Subcutaneous abdominal adipose tissue (tissue), 5 donors: Measurements from ENCODE around the gene TTC28.

Experiments used
- H3K27ac ChIP-seq: one replicate; pipeline ENCODE4 v1.7.0; 2013; ENCODE audit warnings: low read depth, mild to moderate bottlenecking, inconsistent platforms, low read length, moderate library complexity
- H3K27me3 ChIP-seq, 5 donors: one replicate each; pipeline ENCODE4 v1.7.0; 2013; ENCODE audit warnings: low read length in 5 of 5, inconsistent platforms in 1 of 5; ENCODE audit not compliant: control insufficient read depth in 5 of 5, insufficient read depth in 4 of 5
- H3K36me3 ChIP-seq, 5 donors: one replicate each; pipeline ENCODE4 v1.7.0; 2013; ENCODE audit warnings: low read length in 5 of 5; ENCODE audit not compliant: control insufficient read depth in 5 of 5, insufficient read depth in 5 of 5
- H3K4me1 ChIP-seq, 5 donors: one replicate each; pipeline ENCODE4 v1.7.0; 2013; ENCODE audit warnings: low read length in 5 of 5, mild to moderate bottlenecking in 3 of 5, moderate library complexity in 1 of 5; ENCODE audit not compliant: control insufficient read depth in 5 of 5, insufficient read depth in 5 of 5
- H3K4me3 ChIP-seq, 5 donors: one replicate each; pipeline ENCODE4 v1.7.0; 2013; ENCODE audit warnings: low read length in 5 of 5, low read depth in 1 of 5
- H3K9ac ChIP-seq, 5 donors: one replicate each; pipeline ENCODE4 v1.7.0; 2013; ENCODE audit warnings: low read length in 5 of 5, mild to moderate bottlenecking in 4 of 5, moderate library complexity in 3 of 5
- H3K9me3 ChIP-seq, 5 donors: one replicate each; pipeline ENCODE4 v1.7.0; 2013; ENCODE audit warnings: low read length in 5 of 5; ENCODE audit not compliant: control insufficient read depth in 5 of 5
- donor health status: healthy.
- donor health status: healthy.
- donor health status: healthy.
- donor health status: healthy.
- donor health status: healthy.

The TTC28 gene

DNA sequence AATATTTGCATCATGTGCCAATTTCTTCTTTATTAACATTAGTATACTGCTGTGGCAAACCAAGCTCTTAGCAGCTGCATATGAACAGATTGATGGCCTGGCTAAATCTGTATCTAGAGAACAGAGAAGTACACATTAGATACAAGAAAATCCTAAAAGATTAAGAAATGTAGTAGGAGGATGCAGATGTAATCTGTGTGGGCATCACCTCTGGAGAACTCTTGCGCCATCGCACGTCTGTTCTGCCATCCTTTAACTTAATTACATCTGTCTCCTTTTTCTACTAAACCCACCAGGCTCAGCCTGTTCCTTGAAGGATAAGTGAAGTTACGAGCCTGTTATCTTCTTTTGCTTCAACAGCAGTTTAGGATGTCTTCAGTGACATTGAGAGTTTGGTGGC lies 564.2 kb downstream of the TTC28 start:
- Histone ChIP-seq H3K27ac (no peak overlapping the region), H3K9me3 (no peaks in the 10 kb centered on the region), H3K27me3 (no peaks in the 10 kb centered on the region), H3K4me1 (peaks cover 5 to 38% (median 25%) of the 10 kb centered on the region in 5 donors), H3K9ac (no peak overlapping the region), H3K36me3 (no peaks in the 10 kb centered on the region), H3K4me3 (no peak overlapping the region)

DNA sequence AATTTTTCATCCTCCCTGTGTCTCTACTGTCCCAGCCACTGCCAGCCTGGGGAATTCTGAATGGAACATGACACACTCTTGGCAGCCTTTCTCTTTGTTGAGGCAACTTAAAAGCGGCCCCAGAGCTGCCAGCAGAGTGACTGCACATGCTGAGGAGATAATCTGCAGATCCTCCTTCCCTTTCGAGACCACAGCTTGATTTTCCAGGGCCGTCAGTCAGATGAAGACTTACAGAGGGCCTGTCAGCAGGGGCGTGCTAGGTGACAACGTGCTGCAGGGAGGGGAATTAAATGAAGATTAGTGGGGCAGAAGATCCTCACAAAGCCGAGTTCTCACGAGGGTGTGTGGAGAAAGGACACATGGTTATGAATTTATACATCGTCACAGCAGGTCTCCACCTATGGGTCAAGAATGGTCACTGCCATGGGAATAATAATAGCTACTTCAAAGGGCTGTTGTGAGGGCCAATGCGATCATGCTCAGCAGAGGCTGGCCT lies 567.0 kb downstream of the TTC28 start:
- Histone ChIP-seq H3K9ac (no peak overlapping the region), H3K4me1 (peaks cover 5 to 22% (median 17%) of the 10 kb centered on the region in 5 donors), H3K4me3 (peak overlapping the region in 3 of 5 donors; percentile 36 to 50 (median 37)), H3K27ac (peak overlapping the region; percentile 41), H3K27me3 (no peaks in the 10 kb centered on the region), H3K9me3 (no peaks in the 10 kb centered on the region), H3K36me3 (peaks cover 0 to 6% (median 5%) of the 10 kb centered on the region in 5 donors)

DNA sequence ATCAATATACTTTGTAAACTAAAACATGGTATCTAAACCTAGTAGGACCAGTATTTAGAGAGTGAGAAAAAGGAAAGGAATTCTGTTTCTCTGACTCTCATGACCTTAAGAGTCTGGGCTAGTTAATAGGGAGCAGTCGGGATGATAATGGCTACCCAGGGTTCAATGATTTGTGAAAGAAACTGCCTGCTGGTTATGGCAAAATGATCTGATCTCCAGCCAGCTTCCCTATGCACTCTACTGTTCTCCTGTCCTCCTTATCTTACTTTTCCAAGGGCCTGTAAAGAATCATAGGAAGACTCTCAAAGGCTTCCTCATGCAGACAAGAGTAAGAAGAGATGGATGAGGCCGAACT lies 567.5 kb downstream of the TTC28 start:
- Histone ChIP-seq H3K27me3 (no peaks in the 10 kb centered on the region), H3K9ac (no peak overlapping the region), H3K4me3 (no peak overlapping the region), H3K36me3 (peaks cover 0 to 10% (median 10%) of the 10 kb centered on the region in 5 donors), H3K9me3 (no peaks in the 10 kb centered on the region), H3K4me1 (peaks cover 5 to 22% (median 17%) of the 10 kb centered on the region in 5 donors), H3K27ac (peak overlapping the region; percentile 9)

DNA sequence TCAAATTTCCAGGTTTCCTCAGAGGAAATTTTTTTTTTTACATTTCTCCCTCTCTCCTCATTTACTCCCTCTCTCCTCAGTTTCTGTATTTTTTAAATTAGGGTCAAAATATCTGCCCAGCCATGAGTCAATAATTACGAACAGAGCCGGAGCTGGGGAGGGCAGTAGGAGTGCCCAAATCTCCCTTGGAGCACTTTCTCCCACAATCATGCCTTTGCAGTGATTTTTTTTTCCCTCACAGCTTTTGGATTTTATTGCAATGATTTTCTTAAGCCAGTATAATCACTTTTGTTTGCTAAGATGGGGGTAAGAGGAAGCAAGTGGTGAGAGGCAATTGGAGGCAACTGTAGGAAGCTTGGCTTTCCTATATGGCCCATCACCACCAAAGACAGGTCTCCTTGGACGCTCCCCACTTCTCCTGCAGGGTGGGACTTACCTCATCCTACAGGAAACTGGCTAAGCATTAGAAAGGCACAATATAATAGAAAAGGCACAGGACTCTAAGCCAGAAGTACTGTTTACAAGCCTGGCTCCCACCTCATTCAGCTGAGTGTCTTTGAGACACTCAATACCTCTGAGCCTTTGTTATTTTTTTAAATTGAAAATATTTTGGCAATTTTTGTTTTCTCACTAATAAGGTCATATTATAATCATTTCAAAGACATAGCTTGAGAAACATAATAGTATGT lies 568.0 kb downstream of the TTC28 start:
- H3K9ac ChIP-seq: no peak overlapping the region
- H3K27ac ChIP-seq: peak overlapping the region; percentile 9
- H3K4me1 ChIP-seq: peaks cover 5 to 21% (median 14%) of the 10 kb centered on the region in 5 donors
- peaks cover 0 to 13% (median 11%) of the 10 kb centered on the region in 5 donors for H3K36me3 ChIP-seq
- H3K4me3 ChIP-seq: no peak overlapping the region
- H3K9me3 ChIP-seq: no peaks in the 10 kb centered on the region
- no peaks in the 10 kb centered on the region for H3K27me3 ChIP-seq

DNA sequence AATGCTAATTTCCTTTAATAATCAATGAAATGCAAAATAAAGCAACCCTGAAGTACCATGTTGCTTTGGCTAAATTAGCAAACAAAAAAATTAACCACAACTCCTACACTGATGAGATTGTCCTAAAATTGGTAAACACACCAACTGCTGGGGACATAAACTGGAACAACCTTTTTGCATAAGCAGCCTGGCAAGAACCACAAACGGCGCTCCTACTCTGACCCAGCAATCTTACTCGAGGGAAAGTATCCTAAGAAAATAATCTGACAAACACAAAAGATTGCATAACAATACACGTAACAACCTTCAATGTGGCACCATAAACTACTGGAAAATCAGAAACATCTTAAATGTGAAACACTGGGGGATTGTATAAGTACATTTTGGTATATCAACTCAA lies 570.8 kb downstream of the TTC28 start:
- Histone ChIP-seq H3K27me3 (no peaks in the 10 kb centered on the region), H3K36me3 (peaks cover 0 to 22% (median 20%) of the 10 kb centered on the region in 5 donors), H3K4me1 (peaks cover 5 to 38% (median 22%) of the 10 kb centered on the region in 5 donors), H3K4me3 (no peak overlapping the region), H3K27ac (no peak overlapping the region), H3K9me3 (no peaks in the 10 kb centered on the region), H3K9ac (no peak overlapping the region)

DNA sequence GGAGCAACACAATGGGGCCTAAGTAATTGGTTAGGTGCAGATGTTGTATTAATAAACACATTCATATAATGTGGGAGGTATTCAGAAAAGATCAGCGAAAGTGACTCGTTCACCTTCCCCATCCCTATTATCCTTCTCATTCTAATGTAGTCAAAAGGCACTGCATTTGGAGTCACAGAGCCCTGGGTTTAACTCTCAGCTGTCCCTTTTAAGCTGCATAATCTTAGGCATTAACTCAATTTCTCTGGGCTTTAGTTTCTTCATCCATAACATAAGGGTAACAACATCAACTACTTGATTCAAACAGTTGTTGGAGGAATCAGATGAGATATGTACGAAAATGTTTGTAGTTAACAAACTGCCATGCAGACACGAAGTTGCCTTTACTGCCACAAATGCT lies 573.0 kb downstream of the TTC28 start:
- no peak overlapping the region for H3K4me3 ChIP-seq

DNA sequence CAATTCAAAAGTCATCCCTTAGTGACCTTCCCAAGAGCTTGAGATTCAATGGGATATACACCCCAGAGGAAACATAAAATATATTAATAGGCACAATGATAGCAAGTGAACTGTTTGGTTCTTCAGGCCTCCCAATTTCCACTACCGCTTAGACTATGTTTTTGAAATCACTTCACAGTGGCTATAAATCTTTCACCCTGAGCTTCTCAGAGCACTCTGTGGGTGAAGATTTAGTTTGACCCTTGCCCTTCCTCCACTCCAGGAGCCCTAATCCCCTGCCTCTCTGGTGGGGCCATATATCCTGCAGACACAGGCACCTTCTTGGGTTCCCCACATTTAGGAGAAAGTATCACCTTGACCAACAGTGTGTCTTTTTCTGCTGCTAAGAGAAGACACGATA lies 573.7 kb downstream of the TTC28 start:
- H3K27ac ChIP-seq: no peak overlapping the region
- no peaks in the 10 kb centered on the region for H3K9me3 ChIP-seq
- no peak overlapping the region for H3K9ac ChIP-seq
- no peak overlapping the region for H3K4me3 ChIP-seq
- no peaks in the 10 kb centered on the region for H3K27me3 ChIP-seq
- peaks cover 0 to 32% (median 19%) of the 10 kb centered on the region in 5 donors for H3K4me1 ChIP-seq
- H3K36me3 ChIP-seq: peaks cover 2 to 22% (median 20%) of the 10 kb centered on the region in 5 donors

More for the DNA sequence above, 573.0 kb downstream of the TTC28 start:
- H3K9me3 ChIP-seq: no peaks in the 10 kb centered on the region
- H3K9ac ChIP-seq: no peak overlapping the region
- H3K36me3 ChIP-seq: peaks cover 2 to 22% (median 20%) of the 10 kb centered on the region in 5 donors
- H3K4me1 ChIP-seq: peaks cover 0 to 32% (median 19%) of the 10 kb centered on the region in 5 donors
- H3K27me3 ChIP-seq: no peaks in the 10 kb centered on the region
- H3K27ac ChIP-seq: no peak overlapping the region

DNA sequence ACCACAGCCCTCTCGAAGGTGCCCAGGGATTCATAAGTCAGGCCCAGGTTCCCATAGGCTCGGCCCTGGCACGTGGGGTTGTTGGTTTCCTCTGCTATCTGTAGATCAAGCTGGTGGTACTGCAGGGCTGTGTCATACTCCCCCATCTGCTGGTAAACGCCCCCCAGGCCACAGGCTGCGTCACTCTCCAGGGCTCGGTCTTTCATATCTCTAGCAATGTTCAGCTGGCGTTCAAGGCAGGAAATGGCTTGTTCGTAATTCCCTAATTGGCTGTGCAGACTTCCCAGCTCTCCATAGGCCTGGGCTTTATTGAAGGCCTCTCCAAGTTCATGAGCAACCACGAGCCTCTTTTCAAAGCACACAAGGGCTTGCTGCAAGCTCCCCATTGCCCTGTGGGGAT lies 574.2 kb downstream of the TTC28 start:
- Histone ChIP-seq H3K9ac (no peak overlapping the region), H3K36me3 (peaks cover 2 to 28% (median 22%) of the 10 kb centered on the region in 5 donors), H3K27ac (no peak overlapping the region), H3K9me3 (no peaks in the 10 kb centered on the region), H3K4me1 (peaks cover 0 to 32% (median 19%) of the 10 kb centered on the region in 5 donors), H3K27me3 (no peaks in the 10 kb centered on the region), H3K4me3 (no peak overlapping the region)

DNA sequence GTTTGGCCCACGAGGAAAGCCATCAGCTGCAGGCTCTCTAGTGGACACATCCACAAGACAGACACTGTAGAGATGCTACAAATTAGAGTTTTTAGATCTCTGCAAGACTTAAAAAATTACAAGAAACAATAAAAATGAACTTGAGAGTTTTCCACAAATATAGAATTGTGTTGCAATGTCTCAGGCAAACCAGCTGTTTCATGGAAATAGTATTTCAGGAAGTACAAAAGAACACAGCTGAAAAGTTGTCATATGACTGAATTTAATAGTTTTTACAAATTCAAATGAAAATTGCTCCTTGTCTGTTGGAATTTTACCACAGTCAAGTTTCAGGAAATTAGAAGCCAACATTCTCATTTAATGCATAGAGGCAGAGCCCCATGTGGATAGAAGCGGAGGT lies 576.0 kb downstream of the TTC28 start:
- Histone ChIP-seq H3K9me3 (no peaks in the 10 kb centered on the region), H3K36me3 (peaks cover 2 to 40% (median 35%) of the 10 kb centered on the region in 5 donors), H3K27ac (no peak overlapping the region), H3K4me1 (peaks cover 0 to 32% (median 19%) of the 10 kb centered on the region in 5 donors), H3K9ac (no peak overlapping the region), H3K27me3 (no peaks in the 10 kb centered on the region), H3K4me3 (no peak overlapping the region)

DNA sequence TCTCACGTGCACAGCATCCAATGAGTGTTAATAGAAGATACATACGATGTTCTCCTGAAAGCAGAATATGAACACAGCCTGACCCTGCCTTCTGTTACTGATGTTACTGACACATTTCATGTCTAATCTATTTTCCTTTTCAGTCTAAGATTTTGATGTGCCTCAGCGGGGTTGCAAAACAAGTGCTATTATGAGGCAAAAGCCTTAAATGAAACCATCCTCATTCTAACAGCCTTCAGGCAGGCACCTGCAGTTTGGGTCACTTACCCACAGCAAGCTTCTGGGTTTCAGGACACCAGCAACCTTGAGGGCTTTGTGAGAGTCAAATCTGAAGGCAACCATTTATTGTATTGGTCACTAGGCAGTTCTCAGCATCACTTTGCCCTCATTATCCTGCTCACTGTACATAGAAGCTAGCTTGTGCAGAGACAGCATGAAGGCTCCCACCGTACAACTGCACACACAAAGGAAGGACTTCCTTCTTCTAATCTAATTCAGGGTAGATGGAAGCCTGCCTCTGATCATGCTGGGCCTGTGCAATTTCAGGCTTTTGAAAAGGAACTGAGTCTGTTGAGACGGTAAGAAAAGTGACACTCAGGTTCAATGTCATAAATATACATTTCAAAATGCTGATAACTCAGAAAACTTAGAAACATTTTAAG lies 577.4 kb downstream of the TTC28 start:
- Histone ChIP-seq H3K36me3 (peaks cover 5 to 43% (median 37%) of the 10 kb centered on the region in 5 donors), H3K27ac (no peak overlapping the region), H3K27me3 (no peaks in the 10 kb centered on the region), H3K9me3 (no peaks in the 10 kb centered on the region), H3K4me3 (no peak overlapping the region), H3K4me1 (peaks cover 0 to 32% (median 19%) of the 10 kb centered on the region in 5 donors), H3K9ac (no peak overlapping the region)
